ENCODE measurements around the gene ATP12A.

The ATP12A gene

DNA sequence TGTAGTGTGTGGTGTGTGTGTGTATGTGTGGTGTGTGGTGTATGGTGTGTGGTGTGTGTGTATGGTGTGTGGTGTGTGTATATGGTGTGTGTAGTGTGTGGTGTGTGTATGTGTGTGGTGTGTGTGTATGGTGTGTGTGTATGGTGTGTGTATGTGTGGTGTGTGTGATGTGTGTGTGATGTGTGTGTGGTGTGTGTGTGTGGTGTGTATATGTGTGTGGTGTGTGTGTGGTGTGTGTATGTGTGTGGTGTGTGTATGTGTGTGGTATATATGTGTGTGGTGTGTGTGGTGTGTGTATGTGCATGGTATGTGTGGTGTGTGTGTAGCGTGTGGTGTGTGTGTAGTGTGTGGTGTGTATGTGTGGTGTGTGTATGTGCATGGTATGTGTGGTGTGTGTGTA lies 1.7 kb downstream of the ATP12A start:
- Histone ChIP-seq H3K4me2 (ENCODE audit: low read depth, low read length, poor library complexity, severe bottlenecking) (no peak overlapping the region), H3K27ac (ENCODE audit: low read depth, low read length) (no peak overlapping the region), H3F3A (ENCODE audit: insufficient read depth) (no peaks in the 10 kb centered on the region), H3K9me3 (ENCODE audit: insufficient read depth, low read length) (no peaks in the 10 kb centered on the region), H3K9ac (ENCODE audit: low read length) (no peak overlapping the region), H3K36me3 (ENCODE audit: low read length) (no peaks in the 10 kb centered on the region), H4K20me1 (ENCODE audit: low read depth, low read length) (no peaks in the 10 kb centered on the region), H3K9me2 (replicated peaks; ENCODE audit: insufficient read depth, low read length) (no peaks in the 10 kb centered on the region), H3K4me3 (ENCODE audit: insufficient read depth, low read length, poor library complexity, severe bottlenecking) (no peak overlapping the region), H3K27me3 (ENCODE audit: low read length) (no peaks in the 10 kb centered on the region), H2AFZ (ENCODE audit: low read depth, low read length, severe bottlenecking) (no peak overlapping the region), H3K79me2 (ENCODE audit: insufficient read depth, low read length) (no peaks in the 10 kb centered on the region)
- TF ChIP-seq, protein P1, sequence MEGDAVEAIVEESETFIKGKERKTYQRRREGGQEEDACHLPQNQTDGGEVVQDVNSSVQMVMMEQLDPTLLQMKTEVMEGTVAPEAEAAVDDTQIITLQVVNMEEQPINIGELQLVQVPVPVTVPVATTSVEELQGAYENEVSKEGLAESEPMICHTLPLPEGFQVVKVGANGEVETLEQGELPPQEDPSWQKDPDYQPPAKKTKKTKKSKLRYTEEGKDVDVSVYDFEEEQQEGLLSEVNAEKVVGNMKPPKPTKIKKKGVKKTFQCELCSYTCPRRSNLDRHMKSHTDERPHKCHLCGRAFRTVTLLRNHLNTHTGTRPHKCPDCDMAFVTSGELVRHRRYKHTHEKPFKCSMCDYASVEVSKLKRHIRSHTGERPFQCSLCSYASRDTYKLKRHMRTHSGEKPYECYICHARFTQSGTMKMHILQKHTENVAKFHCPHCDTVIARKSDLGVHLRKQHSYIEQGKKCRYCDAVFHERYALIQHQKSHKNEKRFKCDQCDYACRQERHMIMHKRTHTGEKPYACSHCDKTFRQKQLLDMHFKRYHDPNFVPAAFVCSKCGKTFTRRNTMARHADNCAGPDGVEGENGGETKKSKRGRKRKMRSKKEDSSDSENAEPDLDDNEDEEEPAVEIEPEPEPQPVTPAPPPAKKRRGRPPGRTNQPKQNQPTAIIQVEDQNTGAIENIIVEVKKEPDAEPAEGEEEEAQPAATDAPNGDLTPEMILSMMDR (IDR thresholded peaks at IDR 0.05; ENCODE audit: insufficient read depth, low read length, poor library complexity, severe bottlenecking): no peak
- no peak for TF ChIP-seq EZH2phosphoT487 (conservative IDR thresholded peaks at IDR 0.05; ENCODE audit: low read length)

DNA sequence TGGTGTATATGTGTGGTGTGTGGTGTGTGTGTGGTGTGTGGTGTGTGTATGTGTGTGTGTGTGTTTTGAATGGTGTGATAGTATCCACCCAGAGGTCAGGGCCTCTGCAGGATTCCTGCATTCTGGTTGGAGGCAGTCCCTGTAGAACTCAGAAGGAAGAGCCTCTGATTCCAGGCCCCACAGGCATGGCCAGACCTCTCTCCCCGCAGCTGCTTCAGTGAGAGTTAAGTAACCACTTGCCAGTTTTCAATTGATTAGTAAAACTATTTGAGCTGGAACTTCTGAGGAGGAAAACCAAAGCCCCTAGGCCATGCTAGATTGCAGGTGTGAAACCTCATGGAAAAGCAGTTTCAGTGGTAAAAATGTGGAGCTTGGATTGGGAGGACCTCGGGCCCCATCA lies 2.1 kb downstream of the ATP12A start:
- no peak overlapping the region for H3K4me3 ChIP-seq (ENCODE audit: insufficient read depth, low read length, poor library complexity, severe bottlenecking)
- no peaks in the 10 kb centered on the region for H3K9me2 ChIP-seq (replicated peaks; ENCODE audit: insufficient read depth, low read length)
- no peak overlapping the region for H3K27ac ChIP-seq (ENCODE audit: low read depth, low read length)
- H3K79me2 ChIP-seq (ENCODE audit: insufficient read depth, low read length): no peaks in the 10 kb centered on the region
- no peak overlapping the region for H3K4me2 ChIP-seq (ENCODE audit: low read depth, low read length, poor library complexity, severe bottlenecking)
- no peak overlapping the region for H3K9ac ChIP-seq (ENCODE audit: low read length)
- no peaks in the 10 kb centered on the region for H3K9me3 ChIP-seq (ENCODE audit: insufficient read depth, low read length)
- no peaks in the 10 kb centered on the region for H4K20me1 ChIP-seq (ENCODE audit: low read depth, low read length)
- H3K27me3 ChIP-seq (ENCODE audit: low read length): no peaks in the 10 kb centered on the region
- TF ChIP-seq, protein P1 (IDR thresholded peaks at IDR 0.05; ENCODE audit: insufficient read depth, low read length, poor library complexity, severe bottlenecking): no peak
- no peak for TF ChIP-seq EZH2phosphoT487 (conservative IDR thresholded peaks at IDR 0.05; ENCODE audit: low read length)
- no peaks in the 10 kb centered on the region for H3K36me3 ChIP-seq (ENCODE audit: low read length)
- H2AFZ ChIP-seq (ENCODE audit: low read depth, low read length, severe bottlenecking): no peak overlapping the region
- H3F3A ChIP-seq (ENCODE audit: insufficient read depth): no peaks in the 10 kb centered on the region

DNA sequence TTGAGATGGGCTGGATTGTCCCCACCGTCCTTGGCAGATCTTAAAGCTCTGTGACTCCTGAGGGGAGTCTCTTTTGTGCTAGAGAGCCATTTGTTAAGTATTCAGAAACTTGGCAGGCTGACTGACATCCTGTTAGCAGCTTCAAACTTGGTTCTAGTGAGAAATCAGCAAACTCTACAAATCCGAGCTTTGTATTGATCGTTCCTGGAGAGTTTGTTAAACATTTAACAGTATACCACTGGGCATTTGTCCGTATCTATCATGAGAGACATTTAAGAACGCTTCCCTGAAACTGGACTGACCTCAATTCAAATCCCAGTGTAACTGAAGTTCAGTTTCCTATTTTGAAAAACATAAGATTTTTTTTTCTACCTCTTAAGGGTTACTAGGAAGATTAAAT lies 3.1 kb downstream of the ATP12A start:
- H3K9me2 ChIP-seq (replicated peaks; ENCODE audit: insufficient read depth, low read length): no peaks in the 10 kb centered on the region
- no peak overlapping the region for H3K27ac ChIP-seq (ENCODE audit: low read depth, low read length)
- no peak overlapping the region for H3K4me2 ChIP-seq (ENCODE audit: low read depth, low read length, poor library complexity, severe bottlenecking)
- TF ChIP-seq, protein P1 (IDR thresholded peaks at IDR 0.05; ENCODE audit: insufficient read depth, low read length, poor library complexity, severe bottlenecking): no peak
- no peak overlapping the region for H3K4me3 ChIP-seq (ENCODE audit: insufficient read depth, low read length, poor library complexity, severe bottlenecking)
- H3K36me3 ChIP-seq (ENCODE audit: low read length): no peaks in the 10 kb centered on the region
- H2AFZ ChIP-seq (ENCODE audit: low read depth, low read length, severe bottlenecking): no peak overlapping the region
- no peaks in the 10 kb centered on the region for H3F3A ChIP-seq (ENCODE audit: insufficient read depth)
- H3K79me2 ChIP-seq (ENCODE audit: insufficient read depth, low read length): no peaks in the 10 kb centered on the region
- no peak overlapping the region for H3K9ac ChIP-seq (ENCODE audit: low read length)
- H3K27me3 ChIP-seq (ENCODE audit: low read length): no peaks in the 10 kb centered on the region
- H3K9me3 ChIP-seq (ENCODE audit: insufficient read depth, low read length): no peaks in the 10 kb centered on the region
- H4K20me1 ChIP-seq (ENCODE audit: low read depth, low read length): no peaks in the 10 kb centered on the region
